RPMI7951 (cell line): ENCODE results near the gene TIMM8A. TPM values are rescaled to one million over a fixed set of nuclear protein-coding genes. Genes with fewer than 3 reads are reported as not detected.

Experiments
- DNase-seq: peaks from one replicate; pipeline ENCODE4 v3.0.0-alpha.2; 2012; ENCODE audit warnings: low read depth
- total RNA-seq: library from RNA; depleted of rRNA; stranded (reverse); fragments of >200 nt; shearing (Covaris generic); gene quantifications from 2 replicates; pipeline ENCODE4 v1.2.3, GENCODE V29; 2014; rRNA removed

The TIMM8A gene, protein sequence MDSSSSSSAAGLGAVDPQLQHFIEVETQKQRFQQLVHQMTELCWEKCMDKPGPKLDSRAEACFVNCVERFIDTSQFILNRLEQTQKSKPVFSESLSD
- total RNA-seq, result 6.5 and 8.1 TPM in 2 replicates

DNA sequence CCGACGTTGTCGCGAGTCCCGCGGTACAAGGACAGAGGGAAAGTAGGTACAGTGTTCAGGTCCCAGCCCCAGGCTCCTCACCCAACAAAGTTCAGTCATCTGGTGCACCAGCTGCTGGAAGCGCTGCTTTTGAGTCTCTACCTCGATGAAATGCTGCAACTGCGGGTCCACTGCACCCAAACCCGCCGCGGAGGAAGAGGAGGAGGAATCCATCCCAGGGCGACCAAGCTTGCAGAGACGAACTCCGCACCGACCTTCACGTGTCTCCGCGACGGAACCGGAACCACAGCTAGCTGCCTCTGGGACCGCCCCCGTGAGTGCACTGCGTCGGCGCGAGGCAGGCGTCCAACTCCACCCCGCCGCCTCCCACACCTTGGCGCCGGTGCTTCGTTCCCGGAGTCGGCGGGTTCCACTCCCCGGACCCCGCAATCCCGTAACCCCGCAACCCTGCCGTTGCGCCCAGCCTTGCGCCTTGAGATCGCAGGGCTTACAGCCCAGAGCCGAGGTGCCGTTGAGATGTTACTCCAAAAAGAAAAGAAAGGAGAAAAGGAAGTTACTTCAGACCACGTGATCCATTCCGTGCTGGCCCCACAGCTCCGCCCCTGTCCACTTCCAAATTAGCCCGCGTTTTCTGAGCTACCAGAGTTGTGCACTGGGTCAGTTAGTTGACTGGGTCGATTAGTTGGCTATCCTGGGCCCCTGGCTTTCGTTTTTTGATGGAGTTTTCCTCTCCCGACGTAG lies at the start of gene TIMM8A:
TSS of gene TIMM8A (minus strand) at position 291 of the 741 bp plus-strand sequence. CDS start at position 213, 78 bp downstream.
- DNase-seq, result peak; percentile 66

DNA sequence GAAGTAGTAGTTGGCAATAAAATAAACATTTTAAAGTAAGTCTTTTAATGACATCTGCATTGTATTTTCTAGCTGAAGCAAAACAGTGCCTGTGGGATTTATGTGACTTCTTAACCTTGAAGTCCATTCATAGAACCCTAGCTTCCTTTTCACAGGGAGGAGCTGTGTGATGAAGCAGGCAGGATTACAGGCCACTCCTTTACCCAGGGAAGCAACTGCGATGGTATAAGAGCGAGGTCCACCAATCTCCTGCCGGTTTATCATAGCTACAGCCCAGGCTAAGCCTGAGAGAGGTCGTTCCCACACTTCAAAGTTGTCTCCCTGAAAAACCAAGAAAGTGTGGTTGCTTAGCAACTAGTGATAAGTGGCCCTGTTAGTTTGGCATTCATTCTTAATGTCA lies 49.2 kb upstream of the TIMM8A start:
- DNase-seq, result no peak

DNA sequence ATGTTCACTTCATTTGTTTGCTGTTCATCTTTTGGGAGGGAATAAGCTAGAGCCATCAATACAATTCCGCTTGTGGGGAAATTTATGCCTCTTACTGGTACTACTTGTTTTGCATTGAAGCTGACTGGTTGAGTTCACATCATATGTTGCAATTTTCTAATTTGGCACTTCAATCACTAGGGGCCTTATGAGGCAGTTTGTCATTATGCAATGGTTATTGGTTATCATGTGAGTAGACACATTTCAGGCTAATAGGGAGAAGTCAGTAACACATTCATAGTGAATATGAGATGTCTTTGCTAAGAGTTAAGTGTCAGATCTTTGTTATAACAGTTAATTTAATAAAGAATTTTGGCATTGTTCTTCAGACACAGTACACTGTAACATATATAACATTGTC lies 47.2 kb upstream of the TIMM8A start:
- no peak for DNase-seq

DNA sequence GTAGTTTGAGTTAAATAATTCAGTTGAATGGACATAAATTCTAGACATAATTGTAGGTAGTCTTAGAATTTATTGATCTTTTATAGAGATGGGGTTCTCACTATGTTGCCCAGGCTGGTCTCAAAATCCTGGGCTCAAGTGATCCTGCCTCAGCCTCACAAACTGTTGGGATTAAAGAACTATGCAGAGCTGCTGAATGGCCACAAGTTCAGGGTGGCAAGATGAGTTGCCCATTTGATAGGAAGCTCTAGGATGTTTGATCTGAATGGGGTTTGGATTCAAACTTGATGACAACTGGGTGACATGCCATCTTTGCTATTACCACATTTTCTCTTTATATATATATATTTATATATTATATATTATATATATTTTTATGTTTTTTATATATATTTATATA lies 45.8 kb upstream of the TIMM8A start:
- no peak for DNase-seq

DNA sequence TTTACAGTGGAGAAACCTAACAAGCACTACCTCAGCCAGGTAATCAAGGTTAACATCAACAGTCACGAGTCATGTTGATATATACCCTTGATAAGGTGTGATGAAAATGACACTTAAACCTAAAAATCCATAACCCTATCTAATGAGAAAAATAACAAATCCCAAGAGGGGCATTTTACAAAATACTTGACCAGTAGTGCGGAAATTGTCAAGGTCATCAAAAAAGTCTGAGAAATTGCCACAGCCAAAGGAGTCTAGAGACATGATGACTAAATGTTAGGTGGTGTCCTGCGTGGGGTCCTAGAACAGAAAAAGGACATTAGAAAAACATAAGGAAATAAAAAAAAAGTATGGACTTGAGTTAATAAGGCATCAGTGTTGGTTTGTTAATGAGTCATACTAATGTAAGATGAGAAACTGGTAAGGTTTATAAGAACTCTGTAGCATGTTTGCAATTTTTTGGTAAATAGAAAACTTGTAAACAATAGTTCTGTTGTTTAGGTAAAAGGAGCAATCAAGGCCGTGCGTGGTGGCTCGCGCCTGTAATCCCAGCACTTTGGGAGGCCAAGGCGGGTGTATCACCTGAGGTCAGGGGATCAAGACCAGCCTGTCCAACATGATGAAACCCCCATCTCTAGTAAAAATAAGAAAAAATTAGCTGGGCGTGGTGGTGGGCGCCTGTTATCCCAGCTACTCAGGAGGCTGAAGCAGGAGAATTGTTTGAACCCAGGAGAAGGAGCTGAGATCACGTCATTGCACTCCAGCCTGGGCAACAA lies 45.2 kb upstream of the TIMM8A start:
- no peak for DNase-seq

DNA sequence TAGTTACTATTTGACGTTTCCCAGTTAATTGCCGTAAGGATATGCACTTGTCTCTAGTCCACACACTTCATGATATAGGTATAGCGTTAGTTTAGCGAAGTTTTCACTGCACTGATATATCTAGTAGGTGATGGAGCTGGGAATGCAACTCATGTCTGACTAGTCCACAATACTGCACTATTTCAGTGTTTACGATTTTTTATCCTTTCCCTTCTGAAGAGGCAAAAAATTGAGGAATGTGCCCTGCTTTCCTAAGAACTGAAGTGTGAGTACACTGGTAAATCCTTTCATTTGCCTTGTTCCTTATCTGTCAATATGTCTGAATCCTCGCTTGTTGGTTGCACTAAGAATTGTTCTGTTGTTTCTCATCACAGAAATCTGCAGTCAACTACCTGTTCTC lies 43.3 kb upstream of the TIMM8A start:
- no peak for DNase-seq

DNA sequence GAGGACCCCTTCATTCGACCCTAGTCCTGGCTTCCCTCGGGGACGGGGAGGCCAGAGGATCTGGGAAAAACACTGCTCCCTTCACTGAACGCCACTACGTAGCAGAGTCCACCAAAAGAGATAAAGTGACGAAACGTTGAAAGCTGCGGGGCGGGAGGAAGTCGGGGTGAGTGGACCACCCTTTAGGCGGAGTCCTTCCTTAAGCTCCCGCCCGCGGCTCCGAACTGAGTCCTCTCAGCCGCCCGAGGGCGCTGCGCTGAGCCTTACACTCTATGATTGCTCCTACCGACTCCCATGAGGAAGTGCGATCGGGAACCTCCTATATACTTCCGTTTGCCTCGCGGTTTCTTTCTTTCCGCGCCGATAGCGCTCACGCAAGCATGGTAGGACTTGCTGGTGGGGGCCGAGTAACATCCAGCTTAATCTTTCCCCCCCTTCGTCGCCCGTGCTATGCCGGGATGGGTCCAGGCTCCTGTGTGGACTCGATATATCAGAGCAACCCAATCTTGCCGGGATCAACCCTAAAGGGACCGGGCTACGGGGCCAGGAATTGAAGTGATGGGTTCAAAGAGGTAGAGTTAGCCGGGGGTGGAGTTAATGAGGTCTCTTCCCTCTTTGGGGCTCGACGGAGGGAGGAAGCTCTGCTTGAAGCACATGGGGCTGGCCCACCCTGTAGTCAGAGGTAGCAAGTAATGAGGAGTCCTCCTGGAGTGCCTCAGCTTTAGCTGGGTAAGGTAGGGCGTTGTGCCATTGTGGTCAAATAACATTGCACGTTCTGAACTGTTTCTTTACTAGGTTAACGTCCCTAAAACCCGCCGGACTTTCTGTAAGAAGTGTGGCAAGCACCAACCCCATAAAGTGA lies 42.4 kb upstream of the TIMM8A start, which contains the start of gene RPL36A:
TSS of gene RPL36A (plus strand) at position 348 of the 862 bp plus-strand sequence. CDS start at position 381, 33 bp downstream.
- DNase-seq, result peak; percentile 88

DNA sequence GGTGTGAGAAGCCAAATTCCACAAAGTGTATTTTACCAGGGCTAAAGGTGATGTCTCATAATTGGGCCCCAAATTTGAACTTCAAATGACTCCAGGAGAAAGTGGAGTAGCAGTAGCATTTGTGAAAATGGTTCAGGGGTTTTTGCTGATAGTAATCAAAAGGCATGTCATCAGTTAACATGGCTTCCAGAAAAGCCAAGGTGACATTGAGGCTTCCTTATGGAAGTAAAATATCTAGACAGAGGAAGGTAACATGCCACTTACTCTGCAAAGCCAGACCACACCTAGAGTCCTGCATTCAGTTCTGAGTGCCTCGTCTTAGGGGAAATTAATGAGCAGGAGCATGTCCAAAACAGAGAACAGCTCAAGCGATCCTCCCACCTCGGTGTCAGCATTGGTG lies 40.1 kb upstream of the TIMM8A start:
- no peak for DNase-seq

DNA sequence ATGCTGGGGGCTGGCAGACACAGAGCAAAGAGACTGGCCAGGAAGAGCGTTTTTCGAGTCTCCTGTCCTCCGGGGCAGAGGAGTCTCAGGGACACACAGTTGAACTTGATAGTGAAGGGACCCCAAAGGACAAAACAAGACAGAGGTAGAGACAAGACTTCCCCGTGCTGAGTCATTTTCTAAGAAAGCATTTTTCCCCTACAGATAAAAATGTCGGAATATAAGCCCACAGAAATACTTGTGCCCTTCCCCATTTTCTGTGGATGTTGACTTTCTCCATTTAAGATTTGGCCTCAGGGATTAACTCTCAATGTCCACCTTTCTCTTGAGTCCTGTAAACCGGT lies 38.0 kb upstream of the TIMM8A start:
- no peak for DNase-seq

DNA sequence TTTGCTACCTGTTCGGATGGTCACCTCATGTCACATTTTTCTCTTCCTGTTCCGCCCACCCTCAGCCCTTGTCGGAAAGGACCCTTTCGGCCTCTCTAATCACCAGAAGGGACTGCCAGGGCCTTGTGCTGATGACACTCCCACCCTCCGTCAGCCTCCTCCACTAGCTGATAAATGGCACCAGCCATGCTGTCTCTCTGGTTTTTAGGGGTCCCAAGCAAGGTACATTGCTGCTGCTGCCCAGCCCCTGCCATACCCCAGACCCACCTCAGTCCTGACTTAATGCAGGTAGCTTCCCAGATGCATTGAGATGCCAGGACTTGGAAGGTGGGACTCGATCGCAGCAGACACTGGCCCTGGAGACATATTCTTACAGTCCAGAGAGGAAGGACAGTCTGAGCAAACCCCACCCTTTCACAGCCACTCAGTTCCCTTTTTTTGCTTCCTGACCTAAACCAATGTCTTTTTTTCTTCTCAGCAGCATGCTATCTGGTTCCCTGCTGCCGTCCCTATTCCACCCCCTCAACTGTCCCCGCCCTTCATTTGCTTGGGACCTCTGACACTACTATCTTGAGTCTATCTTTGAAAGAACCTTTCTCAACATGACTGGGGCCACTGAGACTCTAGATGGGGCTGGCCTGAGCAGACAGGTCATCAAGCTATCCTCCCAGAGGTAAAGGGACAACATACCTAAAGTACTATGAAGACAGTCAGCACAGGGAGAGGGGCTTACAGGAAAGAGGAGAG lies 37.4 kb upstream of the TIMM8A start, which contains the start of gene BTK:
TSS of gene BTK (minus strand) at position 397 of the 747 bp plus-strand sequence. CDS start 10,907 bp downstream, outside the sequence.
- no peak for DNase-seq

DNA sequence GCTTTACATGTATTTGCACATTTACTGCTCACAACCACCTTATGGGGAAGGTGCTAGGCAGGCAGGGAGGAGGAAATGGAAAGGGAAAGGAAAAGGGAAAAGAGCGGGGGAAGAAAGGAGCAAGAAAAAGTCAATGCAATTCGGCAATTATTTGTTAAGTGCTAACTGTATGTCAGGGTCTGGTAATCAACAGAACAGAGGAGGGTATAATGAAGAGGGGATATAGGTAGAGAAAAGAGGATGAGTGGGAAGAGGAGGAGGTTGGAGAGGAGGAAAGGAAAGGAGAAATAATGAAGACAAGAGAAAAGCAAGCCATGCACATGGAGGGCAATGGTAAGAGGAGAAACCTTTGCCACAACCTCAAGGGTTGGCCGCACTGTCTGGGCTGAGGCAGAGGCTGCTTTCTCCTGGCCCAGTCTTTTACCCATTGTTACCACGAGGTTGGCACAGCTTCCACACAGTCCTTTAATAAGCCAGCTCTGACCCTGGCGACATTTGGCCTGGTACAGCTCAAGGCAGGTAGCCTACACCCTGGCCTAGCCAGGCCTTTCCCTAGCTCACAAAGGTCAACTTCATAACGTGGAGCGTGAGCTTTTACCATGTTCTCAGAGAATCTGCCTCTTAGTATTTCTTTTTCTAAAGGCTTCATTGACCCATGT lies 36.6 kb upstream of the TIMM8A start:
- no peak for DNase-seq

DNA sequence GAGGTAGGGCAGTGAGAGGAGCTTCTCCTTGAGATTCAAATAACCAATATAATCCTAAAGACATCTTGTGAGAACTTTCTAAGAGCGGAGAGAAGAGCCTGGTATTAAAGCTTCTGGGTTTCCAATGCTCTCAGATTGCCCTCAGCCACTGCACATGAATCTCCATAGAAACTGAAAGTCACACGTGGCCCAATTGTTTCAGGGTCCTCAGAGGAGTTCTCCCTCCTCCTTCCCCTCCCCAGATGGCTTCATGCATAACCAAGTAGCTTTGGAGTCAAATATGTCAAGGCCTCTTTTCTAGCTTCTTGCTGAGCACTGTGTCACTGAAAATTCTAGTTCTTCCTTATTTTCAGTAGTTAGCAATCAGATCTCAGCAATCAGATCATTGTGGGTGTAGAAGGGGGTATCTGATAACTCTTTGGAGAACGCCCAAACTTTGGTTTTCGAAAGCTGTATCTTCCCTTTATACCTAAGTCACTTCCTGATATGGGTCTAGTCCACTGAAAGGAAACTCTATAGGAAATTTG lies 35.2 kb upstream of the TIMM8A start:
- DNase-seq, result no peak

DNA sequence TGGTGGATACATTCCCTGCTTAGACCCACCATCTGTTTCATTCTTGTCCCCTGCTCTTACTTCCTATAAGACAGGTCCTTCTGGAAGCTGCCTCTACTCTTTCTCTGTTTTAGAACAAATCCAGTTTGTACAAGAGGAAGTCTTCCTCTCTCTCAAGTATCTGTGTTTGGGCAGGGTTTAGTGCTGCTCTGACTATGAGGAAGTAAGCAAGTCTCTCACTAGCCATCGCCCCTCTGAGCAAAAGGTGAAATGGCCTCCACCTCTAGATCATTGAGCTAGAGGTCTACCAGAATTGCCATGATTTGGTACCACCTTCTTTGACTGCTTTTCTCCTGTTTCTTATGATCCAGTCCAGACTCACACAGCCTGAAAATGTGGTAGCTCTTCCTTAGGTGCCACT lies 29.0 kb upstream of the TIMM8A start:
- no peak for DNase-seq

DNA sequence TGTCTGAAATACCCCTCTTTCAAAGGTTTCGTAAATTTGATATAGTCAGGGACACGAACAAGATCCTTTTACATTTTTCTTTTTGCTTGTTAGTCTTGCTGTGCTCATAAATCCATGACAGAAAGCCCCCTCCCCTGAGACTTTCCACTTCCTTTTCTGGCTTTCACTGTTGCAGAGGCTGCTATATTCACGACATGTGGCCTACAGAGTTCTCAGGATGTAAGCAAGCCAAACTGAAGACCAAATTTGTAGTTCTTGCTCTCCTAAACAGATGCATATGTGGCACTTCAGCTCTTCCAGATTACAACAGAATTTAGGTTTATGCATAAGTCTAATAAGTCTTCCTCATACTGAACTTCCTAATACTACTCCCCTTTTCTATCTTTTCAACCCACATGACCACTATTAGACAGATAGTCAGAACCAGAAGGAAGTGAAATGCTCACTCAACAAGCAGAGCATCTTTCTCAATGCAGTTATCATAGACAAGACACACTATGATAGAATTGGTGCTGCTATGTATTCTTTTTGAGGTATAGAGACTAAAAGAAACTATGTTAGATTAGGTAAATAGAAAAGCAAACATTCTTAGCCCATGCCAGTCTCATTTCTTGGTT lies 22.5 kb upstream of the TIMM8A start:
- no peak for DNase-seq

DNA sequence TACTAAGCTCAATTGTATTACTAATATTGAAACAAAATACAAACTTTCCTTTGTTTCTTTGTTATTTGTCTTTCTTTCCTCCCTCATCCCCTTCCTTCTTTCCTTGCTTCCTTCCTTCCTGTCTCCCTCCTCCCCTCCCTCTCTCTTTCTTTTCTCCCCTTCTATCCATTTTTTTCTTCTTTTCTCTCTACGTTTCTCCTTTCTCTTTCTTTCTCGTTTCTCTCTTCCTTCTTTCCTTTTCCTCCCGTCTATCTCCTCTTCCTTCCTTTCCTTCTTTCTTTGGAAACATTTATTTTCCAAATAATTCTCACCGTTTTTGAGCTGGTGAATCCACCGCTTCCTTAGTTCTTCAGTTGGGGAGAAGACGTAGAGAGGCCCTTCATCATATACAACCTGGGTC lies 21.1 kb upstream of the TIMM8A start:
- no peak for DNase-seq

DNA sequence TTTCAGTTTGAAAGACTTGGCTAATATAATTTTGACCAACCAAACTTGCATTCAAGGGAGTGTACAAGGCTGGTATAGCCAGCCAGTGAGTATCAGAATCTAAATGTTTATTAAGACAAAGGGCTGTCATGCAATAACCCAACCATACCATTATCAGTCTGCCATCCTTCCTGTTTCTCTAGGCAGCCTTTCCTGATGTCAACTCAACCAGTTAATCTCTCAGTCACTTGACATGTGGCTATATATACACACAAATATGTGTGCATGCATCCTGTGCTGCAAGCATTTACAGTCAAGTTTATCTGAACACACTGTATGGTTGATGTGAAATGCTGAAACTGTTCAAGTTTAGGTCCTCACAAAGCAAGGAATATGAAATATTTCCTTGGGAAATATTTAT lies 20.3 kb upstream of the TIMM8A start:
- DNase-seq, result no peak

DNA sequence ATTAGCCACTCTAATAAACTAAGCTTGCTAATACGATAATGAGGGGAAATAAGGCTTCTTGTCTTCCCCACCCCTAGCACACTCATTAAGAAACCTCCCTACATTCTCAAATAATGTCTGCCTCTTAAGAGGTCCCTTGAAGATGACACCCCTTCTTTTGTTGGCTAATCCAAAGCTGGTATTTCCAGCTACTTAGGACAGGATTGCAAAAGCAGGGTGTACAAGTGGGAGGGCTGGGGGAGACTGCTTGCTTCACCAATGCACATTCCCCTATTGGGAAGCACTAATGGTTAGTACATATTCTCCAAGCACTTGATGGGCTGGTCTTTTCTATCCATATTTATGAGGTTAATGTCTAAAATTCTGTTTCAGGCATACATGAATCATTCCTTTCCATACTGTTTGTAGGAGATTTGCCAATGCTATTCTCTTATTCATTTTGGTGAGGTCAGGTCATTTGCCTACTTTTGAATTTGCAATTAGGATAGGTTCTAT lies 16.8 kb upstream of the TIMM8A start:
- no peak for DNase-seq

DNA sequence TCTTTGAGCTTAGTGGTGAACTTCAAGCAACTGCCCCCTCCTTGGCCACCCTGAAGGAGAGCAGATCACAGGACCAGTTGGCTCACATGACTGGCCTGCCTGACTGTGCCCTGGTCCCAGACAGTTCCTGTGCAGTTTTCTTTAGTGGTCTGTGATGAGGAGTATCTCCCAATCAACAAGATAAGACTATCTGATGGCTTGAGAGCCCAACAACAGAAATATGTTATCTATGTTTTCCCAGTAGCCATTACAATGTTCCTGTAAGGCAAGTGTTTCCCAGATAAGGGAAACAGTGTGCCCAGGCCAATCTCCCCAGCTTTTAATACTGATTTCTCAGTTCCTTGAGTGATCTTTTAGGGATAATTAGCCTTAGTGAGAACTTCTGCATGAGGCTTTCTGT lies 14.2 kb upstream of the TIMM8A start:
- no peak for DNase-seq

DNA sequence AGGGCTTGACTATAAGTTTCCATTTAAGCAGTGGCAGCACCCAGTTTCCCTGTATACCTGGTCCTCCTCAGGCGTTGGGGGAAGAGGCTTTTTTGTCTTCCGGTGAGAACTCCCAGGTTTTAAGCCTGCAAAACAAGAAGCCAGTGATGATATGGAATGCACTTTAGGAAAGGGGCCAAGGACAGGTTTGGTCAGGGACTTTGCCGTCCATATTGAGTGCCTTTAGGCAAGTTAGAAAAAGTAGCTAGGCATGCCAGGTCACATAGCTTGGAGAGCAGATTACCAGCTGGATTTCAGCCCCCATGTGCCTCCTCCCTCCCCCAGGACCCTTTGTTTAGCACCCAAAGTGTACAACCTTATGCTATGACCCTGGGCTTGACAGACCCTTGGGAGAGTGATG lies 13.6 kb upstream of the TIMM8A start:
- DNase-seq, result no peak

DNA sequence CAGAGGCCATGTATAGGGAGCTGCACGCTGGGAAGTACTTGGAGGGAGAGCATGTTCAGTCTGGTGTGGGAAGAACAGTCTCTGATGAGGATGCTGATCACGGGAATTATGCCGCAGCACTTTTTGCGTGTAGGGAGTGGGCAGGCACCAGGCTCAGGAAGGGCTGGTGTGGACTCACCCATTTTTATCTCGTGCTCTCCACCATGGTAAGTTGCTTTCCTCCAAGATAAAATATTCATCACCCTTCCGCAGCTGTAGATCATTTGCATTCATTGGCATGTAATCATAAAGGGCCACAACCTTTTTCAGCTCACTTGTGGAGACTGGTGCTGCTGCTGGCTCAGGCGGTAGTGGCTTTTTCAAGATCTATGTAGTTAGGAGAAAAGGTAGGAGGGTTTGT lies 11.8 kb upstream of the TIMM8A start:
- DNase-seq, result no peak
